Raji (cell line): Measurements from ENCODE around the gene GLRX.

ENCODE experiments used
- POLR2A ChIP-seq: IDR thresholded peaks from 2 replicates; pipeline ENCODE4 v1.6.1; 2011; ENCODE audit warnings: low read depth, low read length, control low read depth; ENCODE audit not compliant: insufficient read depth

The GLRX gene

GRCh38 chr5:95783661-95784060, 38.9 kb downstream of the GLRX start:
- TF ChIP-seq POLR2A, result no peak

- no peak for TF ChIP-seq POLR2A
Observed at GRCh38 chr5:95782181-95782580, 40.3 kb downstream of the GLRX start.

- no peak for TF ChIP-seq POLR2A
Observed at GRCh38 chr5:95781101-95781583, 41.4 kb downstream of the GLRX start.

- no peak for TF ChIP-seq POLR2A
Observed at GRCh38 chr5:95780597-95780996, 41.9 kb downstream of the GLRX start.

- TF ChIP-seq POLR2A, result no peak
Observed at GRCh38 chr5:95779611-95780010, 42.9 kb downstream of the GLRX start.

- no peak for TF ChIP-seq POLR2A
Observed at GRCh38 chr5:95778713-95779436, 43.7 kb downstream of the GLRX start.

GRCh38 chr5:95777441-95777840, 45.1 kb downstream of the GLRX start:
- TF ChIP-seq POLR2A, result no peak

- TF ChIP-seq POLR2A, result no peak
Observed at GRCh38 chr5:95773335-95774059, 49.0 kb downstream of the GLRX start.

GRCh38 chr5:95771892-95772291, 50.6 kb downstream of the GLRX start:
- TF ChIP-seq POLR2A, result no peak

GRCh38 chr5:95770830-95771708, 51.5 kb downstream of the GLRX start:
- TF ChIP-seq POLR2A, result no peak

- TF ChIP-seq POLR2A, result no peak
Observed at GRCh38 chr5:95768731-95769130, 53.8 kb downstream of the GLRX start.

- TF ChIP-seq POLR2A, result no peak
Observed at GRCh38 chr5:95763941-95764340, 58.6 kb downstream of the GLRX start.
